Esophagus squamous epithelium (tissue), 5 donors: ENCODE measurements around the gene HTATIP2. TPM values are rescaled to one million over a fixed set of nuclear protein-coding genes. Genes with fewer than 3 reads are reported as not detected.

ENCODE experiments used
- DNase-seq: peaks from one replicate; lab custom pipeline; 2025; lab: John Stamatoyannopoulos, UW
- H3K27ac ChIP-seq, 4 donors: fragments of 200-600 bp; sonication (generic); one replicate each; pipeline ENCODE4 v1.5.1; 2016 to 2019; ENCODE audit warnings: mild to moderate bottlenecking in 1 of 4
- H3K27me3 ChIP-seq, 4 donors: fragments of 200-600 bp; sonication (generic); 1 replicate in 3 of 4; 2 replicates in 1 of 4; pipeline versions ENCODE4 v1.5.1 to v1.6.0; 2017 to 2021; ENCODE audit warnings: antibody characterized with exemption in 1 of 4
- H3K36me3 ChIP-seq, 3 donors: fragments of 200-600 bp; sonication (generic); one replicate each; pipeline ENCODE4 v1.5.1; 2016 to 2019
- H3K4me1 ChIP-seq, 3 donors: fragments of 200-600 bp; sonication (generic); one replicate each; pipeline ENCODE4 v1.5.1; 2017 to 2019
- H3K4me3 ChIP-seq, 4 donors: fragments of 200-600 bp; sonication (generic); 1 replicate in 3 of 4; 2 replicates in 1 of 4; pipeline ENCODE4 v1.5.1; 2016 to 2019; ENCODE audit warnings: mild to moderate bottlenecking in 2 of 4, moderate library complexity in 1 of 4
- H3K9me3 ChIP-seq, 3 donors: fragments of 200-600 bp; sonication (generic); one replicate each; pipeline ENCODE4 v1.5.1; 2016 to 2019
- POLR2A ChIP-seq, 4 donors: fragments of 450-650 bp; IDR thresholded peaks; one replicate each; pipeline ENCODE4 v1.6.1; 2017; ENCODE audit warnings: antibody characterized with exemption in 4 of 4, mild to moderate bottlenecking in 4 of 4, moderate library complexity in 3 of 4
- WGBS, 2 donors: methylation state at CpG; one replicate each; pipeline ENCODE4 v1.1.5; 2018; 5-methylcytosine and 5-hydroxymethylcytosine counted together
- intact Hi-C: fragments of 100-400 bp; cut with DNase I; formaldehyde crosslinking; loops from one replicate; pipeline ENCODE4 v1.15.0; 2022
- total RNA-seq, 4 donors: library from RNA; depleted of rRNA; stranded (reverse); fragments of >200 nt; gene quantifications; one replicate each; pipeline ENCODE4 v1.1.0, GENCODE V29; 2016
- TF ChIP-seq, protein P1 (sequence below), 6 experiments: fragments of 450-650 bp in 4 of 6; fragments of 200-600 bp in 2 of 6; sonication (generic) in 2 of 6; IDR thresholded peaks; one replicate each; pipeline ENCODE4 v1.5.1; 2016 to 2019; ENCODE audit warnings: antibody characterized with exemption in 6 of 6, mild to moderate bottlenecking in 4 of 6, moderate library complexity in 4 of 6
- donor health status: DM: yes; HTN: yes; CAD: no.

Gene HTATIP2
- total RNA-seq, 4 donors from 2014 or later: 52.9 to 76.4 (median 61.3) TPM

DNA sequence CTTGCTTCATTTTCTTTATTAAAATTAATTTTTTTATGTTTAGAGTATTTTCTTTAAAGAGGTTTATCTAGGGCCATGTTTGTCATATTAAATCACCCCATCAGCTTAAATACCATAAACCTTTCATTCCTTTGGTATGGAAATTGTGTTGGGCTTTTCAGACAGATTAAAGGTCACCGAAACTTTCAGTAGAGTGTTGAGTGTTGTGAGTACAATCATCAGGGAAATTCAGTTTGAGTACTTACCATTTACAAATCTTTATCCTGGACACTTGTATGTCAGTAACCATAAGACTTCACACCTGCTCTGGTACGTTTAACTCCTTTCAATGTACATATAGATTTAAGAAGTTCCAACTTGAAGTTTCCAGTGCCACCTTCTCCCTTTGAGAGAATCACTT lies 36.0 kb downstream of the HTATIP2 start:
- Histone ChIP-seq H3K27me3 (no peaks in the 10 kb centered on the region), H3K27ac (no peak overlapping the region), H3K4me3 (no peak overlapping the region), H3K4me1 (no peaks in the 10 kb centered on the region), H3K9me3 (no peaks in the 10 kb centered on the region), H3K36me3 (peaks cover 0 to 86% (median 6%) of the 10 kb centered on the region in 3 donors)
- intact Hi-C loops: loop anchor here (5.0 kb wide), 1 partner anchor 208 kb away; no protein-coding TSS in a partner anchor
- WGBS, 2 donors: 74 to 81% methylated on average over 2 of the region's 2 CpGs
- DNase-seq: no peak
- TF ChIP-seq, protein P1, sequence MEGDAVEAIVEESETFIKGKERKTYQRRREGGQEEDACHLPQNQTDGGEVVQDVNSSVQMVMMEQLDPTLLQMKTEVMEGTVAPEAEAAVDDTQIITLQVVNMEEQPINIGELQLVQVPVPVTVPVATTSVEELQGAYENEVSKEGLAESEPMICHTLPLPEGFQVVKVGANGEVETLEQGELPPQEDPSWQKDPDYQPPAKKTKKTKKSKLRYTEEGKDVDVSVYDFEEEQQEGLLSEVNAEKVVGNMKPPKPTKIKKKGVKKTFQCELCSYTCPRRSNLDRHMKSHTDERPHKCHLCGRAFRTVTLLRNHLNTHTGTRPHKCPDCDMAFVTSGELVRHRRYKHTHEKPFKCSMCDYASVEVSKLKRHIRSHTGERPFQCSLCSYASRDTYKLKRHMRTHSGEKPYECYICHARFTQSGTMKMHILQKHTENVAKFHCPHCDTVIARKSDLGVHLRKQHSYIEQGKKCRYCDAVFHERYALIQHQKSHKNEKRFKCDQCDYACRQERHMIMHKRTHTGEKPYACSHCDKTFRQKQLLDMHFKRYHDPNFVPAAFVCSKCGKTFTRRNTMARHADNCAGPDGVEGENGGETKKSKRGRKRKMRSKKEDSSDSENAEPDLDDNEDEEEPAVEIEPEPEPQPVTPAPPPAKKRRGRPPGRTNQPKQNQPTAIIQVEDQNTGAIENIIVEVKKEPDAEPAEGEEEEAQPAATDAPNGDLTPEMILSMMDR (IDR thresholded peaks at IDR 0.05): no peak
- TF ChIP-seq POLR2A (IDR thresholded peaks at IDR 0.05): no peak

DNA sequence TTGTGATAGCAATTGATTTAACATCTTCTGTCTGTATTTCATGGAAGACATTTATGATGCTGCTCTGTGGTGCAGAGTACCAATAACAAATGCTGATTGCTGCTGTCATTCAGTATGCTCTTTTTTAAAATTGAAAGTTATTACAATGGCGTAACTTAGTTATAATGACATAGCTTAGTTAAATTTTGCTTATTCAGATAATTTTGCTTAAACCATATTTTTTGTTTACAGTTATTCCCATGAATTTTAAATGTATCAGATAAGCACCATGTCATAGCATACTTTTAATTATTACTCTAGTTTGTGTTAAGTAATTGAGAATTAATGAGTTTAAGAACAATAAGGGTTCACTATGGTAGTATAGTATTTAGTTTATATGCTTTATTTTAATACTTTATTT lies 39.5 kb downstream of the HTATIP2 start:
- TF ChIP-seq POLR2A (IDR thresholded peaks at IDR 0.05): no peak
- TF ChIP-seq, protein P1 (IDR thresholded peaks at IDR 0.05): no peak
- intact Hi-C loops: no loop called here
- H3K36me3 ChIP-seq: peaks cover 0 to 84% (median 11%) of the 10 kb centered on the region in 3 donors
- no peak overlapping the region for H3K27ac ChIP-seq
- H3K27me3 ChIP-seq: no peaks in the 10 kb centered on the region
- DNase-seq: no peak
- no peak overlapping the region for H3K4me3 ChIP-seq
- WGBS, 2 donors: 97 to 100% methylated on average over 1 of the region's 1 CpG
- no peaks in the 10 kb centered on the region for H3K4me1 ChIP-seq
- no peaks in the 10 kb centered on the region for H3K9me3 ChIP-seq

DNA sequence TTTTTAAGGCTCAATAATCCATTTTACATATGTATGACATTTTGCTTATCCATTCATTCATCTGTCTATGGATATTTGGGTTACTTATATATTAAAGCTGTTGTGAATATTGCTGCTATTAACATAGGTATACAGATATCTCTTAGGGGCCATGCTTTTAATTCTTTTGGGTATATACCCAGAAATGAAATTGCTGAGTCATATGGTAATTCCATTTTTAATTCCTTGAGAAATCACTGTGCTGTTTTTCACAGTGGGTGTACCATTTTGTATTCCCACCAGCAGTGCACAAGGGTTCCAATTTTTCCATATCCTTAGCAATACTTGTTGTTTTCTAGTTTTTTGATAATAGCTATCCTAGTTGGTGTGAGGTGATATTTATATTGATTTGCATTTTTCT lies 43.0 kb downstream of the HTATIP2 start:
- intact Hi-C loops: no loop called here
- Histone ChIP-seq H3K27me3 (no peaks in the 10 kb centered on the region), H3K4me3 (no peak overlapping the region), H3K9me3 (no peaks in the 10 kb centered on the region), H3K4me1 (no peaks in the 10 kb centered on the region), H3K27ac (no peak overlapping the region), H3K36me3 (peaks cover 0 to 84% (median 5%) of the 10 kb centered on the region in 3 donors)
- TF ChIP-seq, protein P1 (IDR thresholded peaks at IDR 0.05): no peak
- TF ChIP-seq POLR2A (IDR thresholded peaks at IDR 0.05): no peak
- no peak for DNase-seq

DNA sequence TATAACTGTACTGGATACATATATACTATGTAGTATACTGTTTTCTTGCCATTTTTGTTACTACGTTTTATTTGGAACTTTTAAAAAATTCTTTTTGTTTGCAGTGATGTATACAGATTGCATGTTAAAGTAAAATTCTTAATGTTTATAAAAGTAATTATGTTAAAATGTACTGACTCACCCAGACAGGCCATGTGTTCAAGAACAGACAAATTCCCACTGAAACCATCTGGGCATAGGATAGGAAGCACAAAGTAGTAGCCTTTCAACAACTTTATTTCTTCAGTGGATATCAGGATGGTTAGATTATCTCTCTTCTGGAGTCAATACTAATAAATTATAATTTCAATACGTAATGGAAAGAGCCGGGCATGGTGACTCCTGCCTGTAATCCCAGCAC lies 43.8 kb downstream of the HTATIP2 start:
- Histone ChIP-seq H3K27me3 (no peaks in the 10 kb centered on the region), H3K27ac (no peak overlapping the region), H3K4me3 (no peak overlapping the region), H3K9me3 (no peaks in the 10 kb centered on the region), H3K36me3 (peaks cover 0 to 85% (median 5%) of the 10 kb centered on the region in 3 donors), H3K4me1 (no peaks in the 10 kb centered on the region)
- TF ChIP-seq POLR2A (IDR thresholded peaks at IDR 0.05): no peak
- 64 to 65% methylated on average over 3 of the region's 3 CpGs for WGBS, 2 donors
- intact Hi-C loops: no loop called here
- no peak for DNase-seq

DNA sequence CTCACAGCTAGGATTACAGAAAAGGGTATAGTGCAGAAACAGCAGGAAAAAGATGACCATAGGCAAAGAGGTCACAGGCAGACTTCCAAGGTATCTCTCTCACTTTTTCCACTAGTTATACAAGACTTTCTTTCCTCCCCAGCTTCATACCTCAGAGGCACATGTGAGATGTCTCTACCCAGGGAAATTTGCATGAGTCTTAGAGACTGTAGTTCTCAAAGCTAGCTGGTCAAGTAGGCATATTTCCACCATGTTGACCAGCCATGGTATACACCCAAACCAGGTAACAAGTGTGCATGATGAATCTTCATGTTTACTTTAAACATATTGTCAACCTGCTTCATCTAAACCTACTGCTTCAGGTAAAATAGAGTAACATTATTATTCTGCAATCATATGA lies 51.9 kb downstream of the HTATIP2 start:
- Histone ChIP-seq H3K36me3 (peaks cover 0 to 89% (median 0%) of the 10 kb centered on the region in 3 donors), H3K27ac (no peak overlapping the region), H3K27me3 (no peaks in the 10 kb centered on the region), H3K4me1 (no peaks in the 10 kb centered on the region), H3K9me3 (no peaks in the 10 kb centered on the region), H3K4me3 (no peak overlapping the region)
- intact Hi-C loops: no loop called here
- DNase-seq: no peak
- TF ChIP-seq, protein P1 (IDR thresholded peaks at IDR 0.05): no peak
- no peak for TF ChIP-seq POLR2A (IDR thresholded peaks at IDR 0.05)

DNA sequence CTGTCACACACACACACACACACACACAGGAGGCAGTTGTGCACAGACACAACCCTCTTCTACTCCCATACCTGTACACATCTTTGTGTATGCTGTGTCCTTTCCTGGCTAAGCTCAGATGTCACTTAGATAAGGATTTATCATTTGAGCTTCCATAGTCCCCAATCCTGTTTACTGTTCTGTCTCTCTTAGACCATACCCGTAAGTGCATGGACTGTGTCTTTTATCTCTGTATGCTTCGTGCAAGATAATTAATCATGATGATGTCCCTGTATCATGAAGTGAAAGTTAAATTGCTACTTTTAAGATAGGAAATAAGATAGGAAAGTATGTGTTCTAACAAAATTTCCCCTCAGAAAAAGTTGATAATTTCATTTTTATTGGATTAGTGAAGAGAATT lies 54.3 kb downstream of the HTATIP2 start:
- intact Hi-C loops: no loop called here
- H3K36me3 ChIP-seq: peaks cover 0 to 91% (median 0%) of the 10 kb centered on the region in 3 donors
- no peaks in the 10 kb centered on the region for H3K27me3 ChIP-seq
- no peaks in the 10 kb centered on the region for H3K9me3 ChIP-seq
- H3K4me1 ChIP-seq: no peaks in the 10 kb centered on the region
- no peak overlapping the region for H3K4me3 ChIP-seq
- TF ChIP-seq POLR2A (IDR thresholded peaks at IDR 0.05): no peak
- no peak for DNase-seq
- no peak overlapping the region for H3K27ac ChIP-seq
- WGBS, 2 donors: 43 to 80% methylated on average over 2 of the region's 2 CpGs
